ENCODE data around the gene CCNI2.

The CCNI2 gene

DNA sequence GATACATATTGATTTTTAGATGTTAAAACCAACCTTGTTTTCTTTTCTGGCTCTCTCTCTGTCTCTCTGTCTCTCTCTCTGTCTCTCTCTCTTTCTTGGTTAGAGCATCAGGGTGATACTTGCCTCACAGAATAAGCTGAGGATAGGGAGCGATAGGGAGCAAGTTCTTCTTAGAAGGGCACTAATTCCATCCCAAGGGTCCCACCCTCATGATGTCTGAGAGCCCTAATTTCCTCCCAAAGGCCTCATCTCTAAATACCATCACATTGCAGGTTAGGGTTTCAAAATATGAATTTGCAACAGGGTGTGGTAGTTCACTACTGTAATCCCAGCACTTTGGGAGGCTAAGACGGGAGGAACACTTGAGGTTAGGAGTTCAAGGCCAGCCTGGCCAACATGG, 5.1 kb upstream of the CCNI2 start:
- H3K27ac Mint-ChIP-seq, result no peak overlapping the region
- no peak for DNase-seq
- CTCF ChIA-PET, result interaction anchor here (1.1 kb wide), 1 partner anchor 78 kb away, joined by 3 read pairs; no protein-coding TSS in a partner anchor
- peaks cover 24% of the 10 kb centered on the region for H3K27me3 Mint-ChIP-seq
- no peak overlapping the region for H3K4me3 Mint-ChIP-seq
- no peaks in the 10 kb centered on the region for H3K36me3 Mint-ChIP-seq
- no peaks in the 10 kb centered on the region for H3K9me3 Mint-ChIP-seq
- peaks cover 20% of the 10 kb centered on the region for H3K4me1 Mint-ChIP-seq

DNA sequence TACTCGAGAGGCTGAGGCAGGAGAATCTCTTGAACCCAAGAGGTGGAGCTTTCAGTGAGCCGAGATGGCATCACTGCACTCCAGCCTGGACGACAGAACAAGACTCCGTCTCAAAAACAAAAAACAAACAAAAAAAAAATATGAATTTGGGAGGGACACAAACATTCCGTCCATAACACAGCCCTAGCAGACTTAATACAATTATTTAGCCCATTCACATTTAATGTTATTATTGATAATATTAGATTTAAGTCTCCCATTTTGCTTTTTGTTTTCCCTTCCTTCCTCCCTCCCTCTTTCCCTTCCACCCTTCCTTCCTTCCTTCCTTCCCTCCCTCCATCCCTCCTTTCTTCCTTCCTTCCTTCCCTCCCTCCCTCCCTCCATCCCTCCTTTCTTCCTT, 4.6 kb upstream of the CCNI2 start:
- Mint-ChIP-seq H3K27ac (no peak overlapping the region), H3K4me1 (peaks cover 16% of the 10 kb centered on the region), H3K9me3 (no peaks in the 10 kb centered on the region), H3K36me3 (no peaks in the 10 kb centered on the region), H3K4me3 (no peak overlapping the region), H3K27me3 (peaks cover 24% of the 10 kb centered on the region)
- DNase-seq, result no peak
- CTCF ChIA-PET, result no interaction called here

DNA sequence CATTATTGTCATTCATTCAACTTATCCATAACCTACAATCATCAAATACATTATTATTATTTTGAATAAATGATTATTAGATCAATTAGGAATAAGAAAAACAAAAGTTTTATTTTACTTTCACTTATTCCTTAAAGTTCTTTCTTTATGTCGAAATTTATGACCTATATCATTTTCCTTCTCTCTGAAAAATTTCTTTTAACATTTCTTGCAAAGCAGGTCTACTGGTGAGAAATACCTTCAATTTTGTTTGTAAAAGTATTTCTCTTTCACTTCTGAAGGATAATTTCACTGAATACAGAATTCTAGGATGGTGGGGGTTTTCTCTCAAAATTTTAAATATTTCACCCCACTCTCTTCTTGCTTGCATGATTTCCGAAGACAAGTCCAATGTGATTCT, 2.6 kb upstream of the CCNI2 start:
- H3K9me3 Mint-ChIP-seq, result no peaks in the 10 kb centered on the region
- DNase-seq, result no peak
- CTCF ChIA-PET, result interaction anchor here (1.2 kb wide), 1 partner anchor 75 kb away, joined by 4 read pairs; no protein-coding TSS in a partner anchor
- H3K4me3 Mint-ChIP-seq, result no peak overlapping the region
- H3K36me3 Mint-ChIP-seq, result no peaks in the 10 kb centered on the region
- peaks cover 35% of the 10 kb centered on the region for H3K27me3 Mint-ChIP-seq
- peaks cover 11% of the 10 kb centered on the region for H3K4me1 Mint-ChIP-seq
- no peak overlapping the region for H3K27ac Mint-ChIP-seq

DNA sequence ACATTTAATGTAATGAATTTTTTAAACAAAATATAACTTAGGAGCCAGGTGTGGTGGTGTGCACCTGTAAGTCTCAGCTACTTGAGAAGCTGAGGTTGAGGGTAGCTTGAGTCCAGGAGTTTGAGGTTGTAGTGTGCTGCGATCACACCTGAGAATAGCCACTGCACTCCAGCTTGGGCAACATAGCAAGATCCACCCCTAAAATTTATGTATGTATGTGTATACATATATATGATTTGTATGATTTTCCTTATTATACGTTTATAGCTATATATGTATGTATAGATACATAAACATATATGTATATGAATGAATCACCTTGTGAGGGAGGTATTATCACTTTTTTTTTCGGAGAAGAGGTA, 653 bp upstream of the CCNI2 start:
- peaks cover 15% of the 10 kb centered on the region for H3K4me1 Mint-ChIP-seq

DNA sequence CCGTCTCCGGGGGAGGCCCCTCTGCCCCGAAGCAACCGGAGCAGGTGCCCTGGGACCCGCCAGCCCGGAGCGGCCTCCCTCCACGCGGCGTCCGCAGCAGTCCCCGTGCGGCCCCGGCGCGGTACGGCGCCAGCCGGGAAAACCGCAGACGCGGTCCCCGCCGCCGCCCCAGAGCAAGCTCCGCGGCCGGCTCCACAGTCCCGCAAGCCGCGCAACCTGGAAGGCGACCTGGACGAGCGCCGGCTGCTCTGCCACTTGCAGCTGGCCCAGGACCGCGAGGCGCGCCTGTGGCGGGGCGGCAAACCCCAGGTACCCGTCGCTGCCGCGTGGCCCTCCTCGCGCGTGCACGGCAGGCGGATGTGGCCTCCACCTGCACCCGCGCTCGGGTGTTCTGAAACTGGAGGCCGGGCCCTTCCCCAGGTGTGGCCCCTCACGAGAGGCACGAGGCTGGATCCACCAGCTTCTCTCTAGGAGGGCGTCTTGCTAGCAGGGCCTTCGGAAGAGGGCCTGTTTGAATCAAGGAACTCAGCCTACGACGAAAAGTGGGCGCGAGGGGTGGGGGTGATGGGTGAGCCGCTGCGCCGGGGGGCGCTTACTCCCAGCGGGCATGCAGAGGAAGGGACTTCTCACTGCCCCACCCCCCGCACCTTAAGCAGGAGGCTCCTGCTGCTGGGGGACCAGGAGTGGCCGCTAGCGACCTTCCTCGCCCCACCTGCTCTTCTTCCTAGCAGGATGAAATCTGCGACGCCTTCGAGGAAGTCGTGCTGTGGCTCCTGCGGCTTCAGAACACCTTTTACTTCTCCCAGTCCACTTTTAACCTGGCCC, 602 bp downstream of the CCNI2 start:
- H3K36me3 Mint-ChIP-seq, result peaks cover 2% of the 10 kb centered on the region
- peak; percentile 65 for DNase-seq
- H3K4me1 Mint-ChIP-seq, result peaks cover 15% of the 10 kb centered on the region
- CTCF ChIA-PET, result interaction anchor here (0.7 to 3.0 kb wide), 8 partner anchors 10 to 221 kb away, joined by 3 to 18 read pairs (median 6); partner anchors contain the start of gene KIF3A
- H3K27me3 Mint-ChIP-seq, result peaks cover 25% of the 10 kb centered on the region
- no peaks in the 10 kb centered on the region for H3K9me3 Mint-ChIP-seq
- peak overlapping the region; percentile 33 for H3K27ac Mint-ChIP-seq
- peak overlapping the region; percentile 21 for H3K4me3 Mint-ChIP-seq

More for the DNA sequence above, 653 bp upstream of the CCNI2 start:
- CTCF ChIA-PET, result interaction anchor here (0.7 to 3.0 kb wide), 10 partner anchors 9 to 220 kb away, joined by 3 to 18 read pairs (median 6); partner anchors contain the start of gene KIF3A
- DNase-seq, result no peak
- Mint-ChIP-seq H3K27me3 (peaks cover 35% of the 10 kb centered on the region), H3K27ac (peak overlapping the region; percentile 74), H3K36me3 (peaks cover 2% of the 10 kb centered on the region), H3K4me3 (peak overlapping the region; percentile 77), H3K9me3 (no peaks in the 10 kb centered on the region)

DNA sequence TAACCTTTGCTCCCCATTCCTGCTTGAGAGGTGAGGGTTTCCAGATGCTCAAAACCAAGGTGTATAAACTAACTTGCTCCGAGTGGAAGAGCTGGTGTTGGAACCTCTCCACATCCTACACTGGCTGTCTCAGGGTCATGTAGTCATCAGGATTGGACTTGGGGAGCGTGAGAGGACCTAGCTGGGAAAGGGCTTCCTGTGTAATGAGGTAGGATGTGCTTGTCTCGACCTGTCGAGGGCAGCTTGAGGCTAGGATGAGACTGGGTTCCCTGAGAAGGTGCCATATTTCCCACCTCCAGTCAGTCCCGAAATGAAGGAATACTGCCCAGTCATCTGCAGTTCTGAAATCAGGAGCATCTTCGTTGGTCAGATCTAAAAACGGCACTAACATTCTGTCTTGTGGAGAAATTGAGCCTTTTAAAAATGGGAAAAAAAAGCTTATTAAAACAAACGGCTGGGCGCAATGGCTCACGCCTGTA, 1.3 kb downstream of the CCNI2 start:
- no peak for DNase-seq
- H3K4me3 Mint-ChIP-seq, result peak overlapping the region; percentile 21
- H3K27me3 Mint-ChIP-seq, result peaks cover 20% of the 10 kb centered on the region
- peaks cover 2% of the 10 kb centered on the region for H3K36me3 Mint-ChIP-seq
- H3K4me1 Mint-ChIP-seq, result peaks cover 15% of the 10 kb centered on the region
- H3K27ac Mint-ChIP-seq, result peak overlapping the region; percentile 33
- no peaks in the 10 kb centered on the region for H3K9me3 Mint-ChIP-seq
- CTCF ChIA-PET, result interaction anchor here (3.0 kb wide), 1 partner anchor 71 kb away, joined by 18 read pairs; no protein-coding TSS in a partner anchor

DNA sequence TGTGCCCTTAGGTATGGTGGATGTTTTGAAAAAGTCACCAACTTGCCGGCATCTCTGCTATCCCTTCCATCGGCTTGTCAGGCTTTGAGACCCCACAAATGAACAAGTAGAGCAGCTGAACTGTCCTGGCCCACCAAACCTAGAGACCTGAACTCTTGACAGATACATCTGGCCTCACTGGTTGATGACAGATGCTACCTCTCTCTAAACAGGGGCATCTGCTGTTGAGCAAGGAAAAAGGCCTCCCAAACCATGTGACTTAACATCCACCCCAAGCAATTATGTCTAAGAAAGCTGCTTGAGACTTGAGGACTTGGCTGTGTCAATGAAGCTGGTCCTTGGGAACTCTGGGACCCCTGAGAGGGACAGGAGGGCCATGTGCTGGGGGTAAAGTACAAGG, 2.3 kb downstream of the CCNI2 start:
- CTCF ChIA-PET, result interaction anchor here (0.6 to 2.1 kb wide), 3 partner anchors 12 to 70 kb away, joined by 5 to 8 read pairs (median 6); partner anchors contain the start of gene KIF3A
- H3K27me3 Mint-ChIP-seq, result peaks cover 20% of the 10 kb centered on the region
- no peak overlapping the region for H3K27ac Mint-ChIP-seq
- peaks cover 2% of the 10 kb centered on the region for H3K36me3 Mint-ChIP-seq
- no peak for DNase-seq
- no peak overlapping the region for H3K4me3 Mint-ChIP-seq
- peaks cover 15% of the 10 kb centered on the region for H3K4me1 Mint-ChIP-seq
- no peaks in the 10 kb centered on the region for H3K9me3 Mint-ChIP-seq

DNA sequence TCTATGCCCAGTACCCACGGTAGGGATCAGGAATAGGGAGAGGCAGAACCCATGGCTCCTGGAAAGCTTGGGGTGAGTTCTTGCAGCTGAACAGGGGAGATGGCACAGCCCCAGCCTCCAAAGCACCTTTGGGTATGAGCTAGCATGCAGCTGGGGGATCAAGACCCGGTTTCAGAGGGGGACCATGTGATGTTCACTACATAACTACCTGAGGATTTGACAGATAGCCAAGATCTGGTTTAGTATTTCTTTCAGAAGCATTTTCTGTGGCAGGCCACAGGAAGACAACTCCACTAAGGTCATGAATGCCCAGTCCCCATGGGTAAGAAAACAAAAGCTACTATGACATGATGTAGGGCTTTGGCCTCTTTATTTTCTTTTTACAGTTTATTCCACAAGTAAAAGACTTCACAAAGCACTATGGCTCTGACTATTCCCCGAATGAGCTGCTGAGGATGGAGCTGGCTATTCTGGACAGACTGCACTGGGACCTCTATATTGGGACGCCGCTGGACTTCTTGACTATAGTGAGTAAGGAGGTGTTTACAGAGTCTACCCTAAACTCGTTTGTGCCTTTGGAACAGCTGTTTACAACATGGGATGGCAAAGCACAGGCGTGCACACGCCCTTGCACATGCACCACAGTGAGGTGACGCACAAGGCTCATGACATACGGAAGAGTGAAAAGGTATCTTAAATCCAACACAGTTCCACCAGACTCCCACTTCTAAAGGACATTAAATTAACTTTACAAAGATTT, 3.4 kb downstream of the CCNI2 start:
- CTCF ChIA-PET, result interaction anchor here (1.2 to 2.1 kb wide), 2 partner anchors 13 to 69 kb away, joined by 6 to 8 read pairs; partner anchors contain the start of gene KIF3A
- Mint-ChIP-seq H3K4me1 (peaks cover 19% of the 10 kb centered on the region), H3K9me3 (no peaks in the 10 kb centered on the region), H3K4me3 (no peak overlapping the region), H3K27ac (no peak overlapping the region), H3K36me3 (peaks cover 2% of the 10 kb centered on the region), H3K27me3 (peaks cover 11% of the 10 kb centered on the region)
- DNase-seq, result no peak

DNA sequence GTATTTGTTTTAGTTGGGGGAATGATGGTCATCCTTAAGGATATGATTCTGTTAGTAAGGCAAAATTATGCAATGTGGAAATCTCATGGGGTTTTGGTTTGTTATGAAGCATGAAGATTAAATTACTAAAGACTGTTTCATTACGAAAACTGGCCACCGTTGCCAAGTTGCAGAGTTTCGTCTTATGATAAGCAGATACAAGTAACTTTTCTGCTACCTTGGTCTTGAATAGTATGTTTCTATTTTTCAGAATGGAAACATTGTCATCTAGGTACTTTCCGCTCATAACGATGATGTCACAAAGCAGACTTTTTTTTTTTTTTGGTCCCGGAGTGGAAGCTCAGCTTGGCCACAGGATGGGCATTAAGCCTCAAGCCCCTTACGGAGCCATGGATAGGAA, 4.2 kb downstream of the CCNI2 start:
- no peak overlapping the region for H3K27ac Mint-ChIP-seq
- H3K36me3 Mint-ChIP-seq, result peaks cover 2% of the 10 kb centered on the region
- H3K4me1 Mint-ChIP-seq, result peaks cover 16% of the 10 kb centered on the region
- CTCF ChIA-PET, result interaction anchor here (0.7 to 4.4 kb wide), 3 partner anchors 14 to 210 kb away, joined by 3 to 37 read pairs (median 8); partner anchors contain the start of gene KIF3A
- DNase-seq, result no peak
- peaks cover 11% of the 10 kb centered on the region for H3K27me3 Mint-ChIP-seq
- H3K9me3 Mint-ChIP-seq, result no peaks in the 10 kb centered on the region
- H3K4me3 Mint-ChIP-seq, result no peak overlapping the region

DNA sequence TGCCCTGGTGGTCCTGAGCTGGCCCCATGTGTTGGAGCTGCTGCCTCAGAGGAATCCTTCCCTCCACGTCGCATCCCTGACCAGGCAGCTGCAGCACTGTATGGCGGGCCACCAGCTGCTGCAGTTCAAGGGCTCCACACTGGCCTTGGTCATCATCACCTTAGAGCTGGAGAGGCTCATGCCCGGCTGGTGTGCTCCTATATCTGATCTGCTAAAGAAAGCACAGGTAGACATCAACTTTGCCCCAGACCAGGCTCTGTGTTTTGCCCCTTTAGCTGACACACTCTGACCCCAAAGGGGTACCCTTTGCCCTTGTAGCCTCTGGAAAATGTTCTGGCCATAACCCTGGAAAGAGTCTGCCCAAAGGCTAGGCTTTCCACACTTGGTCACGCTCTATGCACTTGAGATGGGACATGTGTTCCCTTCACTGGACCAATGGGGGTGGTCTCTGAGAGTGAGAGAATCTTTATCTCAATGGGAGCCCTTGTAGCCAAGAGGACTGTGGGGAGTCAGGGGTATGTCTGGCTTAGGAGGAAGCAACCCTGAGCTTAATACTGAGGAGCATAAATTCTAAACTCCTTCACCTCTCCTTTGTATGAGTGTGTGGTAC, 4.8 kb downstream of the CCNI2 start:
- Mint-ChIP-seq H3K9me3 (no peaks in the 10 kb centered on the region), H3K4me1 (peaks cover 14% of the 10 kb centered on the region), H3K27me3 (peaks cover 11% of the 10 kb centered on the region), H3K4me3 (no peak overlapping the region), H3K36me3 (peaks cover 2% of the 10 kb centered on the region), H3K27ac (no peak overlapping the region)
- CTCF ChIA-PET, result interaction anchor here (0.7 to 4.4 kb wide), 3 partner anchors 47 to 210 kb away, joined by 3 to 37 read pairs (median 4); no protein-coding TSS in a partner anchor
- no peak for DNase-seq

DNA sequence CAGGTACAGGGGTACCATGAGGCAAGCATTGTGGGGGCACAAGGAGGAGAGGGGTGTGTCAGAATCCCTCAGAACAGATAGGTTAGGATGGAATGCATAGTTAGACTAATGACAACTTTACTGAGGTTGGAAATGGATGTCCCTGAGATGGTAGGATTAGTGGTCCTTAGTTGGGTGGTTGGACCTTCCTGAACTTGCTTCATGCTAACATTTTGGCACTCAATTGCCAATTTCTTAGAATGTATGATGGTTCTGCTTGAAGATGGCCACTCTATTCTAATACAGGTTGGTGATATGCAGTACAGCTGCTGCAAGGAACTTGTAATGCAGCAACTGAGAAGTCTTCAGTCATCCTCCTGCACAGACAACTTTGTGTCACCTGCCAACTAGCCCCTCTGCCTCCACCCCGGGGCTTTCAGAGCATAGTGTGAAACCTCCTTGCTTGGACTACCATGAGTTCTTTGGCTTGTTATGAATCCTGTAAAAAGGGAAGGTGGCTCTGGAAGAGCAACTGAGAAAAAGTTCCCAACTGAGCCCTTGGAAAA, 5.4 kb downstream of the CCNI2 start:
- Mint-ChIP-seq H3K27me3 (peaks cover 11% of the 10 kb centered on the region), H3K27ac (no peak overlapping the region), H3K36me3 (peaks cover 2% of the 10 kb centered on the region), H3K9me3 (no peaks in the 10 kb centered on the region), H3K4me1 (peaks cover 14% of the 10 kb centered on the region), H3K4me3 (no peak overlapping the region)
- DNase-seq, result no peak
- CTCF ChIA-PET, result interaction anchor here (1.4 to 4.4 kb wide), 3 partner anchors 37 to 67 kb away, joined by 4 to 37 read pairs (median 5); no protein-coding TSS in a partner anchor

DNA sequence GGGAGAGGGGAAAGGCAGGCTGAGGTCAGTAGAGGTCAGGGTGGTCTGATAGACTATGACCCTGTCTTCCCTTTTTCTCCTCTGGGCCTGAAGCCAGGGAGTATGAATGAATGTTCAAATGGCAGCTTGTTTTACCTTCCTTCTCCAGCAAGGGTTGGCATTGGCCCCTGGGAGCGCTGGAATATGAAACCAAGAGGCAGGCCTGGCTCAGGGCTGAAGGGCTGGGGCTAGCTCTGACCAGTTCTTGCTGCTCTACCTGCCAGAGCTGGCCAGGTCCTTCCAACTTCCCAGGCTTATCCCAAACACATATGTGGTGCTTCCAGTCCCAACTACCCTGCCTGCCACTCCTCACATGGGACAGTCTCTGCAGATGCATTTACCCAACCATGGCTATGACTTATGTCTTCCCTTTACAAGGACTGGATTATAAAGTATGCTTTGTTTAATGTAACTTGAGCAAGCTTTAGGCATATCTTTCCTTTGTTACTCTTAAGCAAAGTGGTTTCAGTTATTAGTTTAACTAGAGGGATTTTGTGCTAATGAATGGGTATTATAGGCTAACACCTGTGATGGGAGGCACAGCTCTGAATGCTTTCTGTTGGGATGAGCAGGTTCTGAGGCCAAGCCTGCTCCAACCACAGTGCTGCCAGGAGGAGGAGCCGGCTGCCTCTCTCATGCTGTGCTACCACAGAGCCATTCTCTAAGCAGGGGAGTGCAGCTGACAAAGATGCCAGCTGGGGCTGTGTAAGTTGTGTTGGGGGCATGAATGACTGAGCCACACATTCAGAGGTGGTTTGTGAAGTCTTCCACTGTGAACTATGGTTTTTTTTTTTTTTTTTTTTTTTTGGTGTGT, 6.1 kb downstream of the CCNI2 start:
- Mint-ChIP-seq H3K27me3 (peaks cover 4% of the 10 kb centered on the region), H3K9me3 (no peaks in the 10 kb centered on the region), H3K4me1 (peaks cover 10% of the 10 kb centered on the region), H3K27ac (no peak overlapping the region), H3K36me3 (peaks cover 2% of the 10 kb centered on the region), H3K4me3 (no peak overlapping the region)
- DNase-seq, result peak; percentile 36
- CTCF ChIA-PET, result interaction anchor here (0.9 to 4.4 kb wide), 9 partner anchors 14 to 253 kb away, joined by 3 to 37 read pairs (median 5); partner anchors contain the start of gene KIF3A

DNA sequence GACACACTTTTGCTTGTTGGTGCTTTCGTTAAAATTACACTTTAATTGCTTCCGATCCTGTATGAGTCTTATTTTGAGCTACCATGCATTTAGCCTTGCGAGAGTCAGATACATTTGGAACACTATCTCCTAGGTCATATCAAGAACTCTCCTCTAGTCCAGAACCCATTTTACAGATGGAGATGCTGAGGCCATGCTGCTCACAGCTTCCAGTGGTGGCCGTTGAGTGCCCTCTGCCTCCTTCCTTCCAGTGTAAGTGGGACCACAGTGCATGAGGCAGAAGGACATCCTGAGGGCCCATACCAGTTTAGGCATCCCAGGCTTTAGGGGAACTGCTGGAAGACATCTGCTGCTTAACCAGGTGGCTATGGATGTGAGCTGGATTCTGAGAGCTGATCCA, 6.9 kb downstream of the CCNI2 start:
- Mint-ChIP-seq H3K9me3 (no peaks in the 10 kb centered on the region), H3K27me3 (no peaks in the 10 kb centered on the region), H3K4me1 (peaks cover 9% of the 10 kb centered on the region), H3K36me3 (peaks cover 4% of the 10 kb centered on the region), H3K27ac (no peak overlapping the region), H3K4me3 (no peak overlapping the region)
- CTCF ChIA-PET, result interaction anchor here (0.8 to 4.4 kb wide), 13 partner anchors 13 to 253 kb away, joined by 3 to 37 read pairs (median 5); partner anchors contain the start of gene KIF3A
- no peak for DNase-seq

Data from activated naive CD4-positive, alpha-beta T cell treated with anti-CD3 and anti-CD28 coated beads, Interleukin-2, amount 10 ng/mL, durations not matched to agents 7 days and 5 days (primary cell).